ENCODE data around the gene CFAP45. TPM values are rescaled to one million over a fixed set of nuclear protein-coding genes. Genes with fewer than 3 reads are reported as not detected.

Gene CFAP45
- total RNA-seq, 2 experiments from 2014 or later, result 0.63 TPM; not detected in 1

DNA sequence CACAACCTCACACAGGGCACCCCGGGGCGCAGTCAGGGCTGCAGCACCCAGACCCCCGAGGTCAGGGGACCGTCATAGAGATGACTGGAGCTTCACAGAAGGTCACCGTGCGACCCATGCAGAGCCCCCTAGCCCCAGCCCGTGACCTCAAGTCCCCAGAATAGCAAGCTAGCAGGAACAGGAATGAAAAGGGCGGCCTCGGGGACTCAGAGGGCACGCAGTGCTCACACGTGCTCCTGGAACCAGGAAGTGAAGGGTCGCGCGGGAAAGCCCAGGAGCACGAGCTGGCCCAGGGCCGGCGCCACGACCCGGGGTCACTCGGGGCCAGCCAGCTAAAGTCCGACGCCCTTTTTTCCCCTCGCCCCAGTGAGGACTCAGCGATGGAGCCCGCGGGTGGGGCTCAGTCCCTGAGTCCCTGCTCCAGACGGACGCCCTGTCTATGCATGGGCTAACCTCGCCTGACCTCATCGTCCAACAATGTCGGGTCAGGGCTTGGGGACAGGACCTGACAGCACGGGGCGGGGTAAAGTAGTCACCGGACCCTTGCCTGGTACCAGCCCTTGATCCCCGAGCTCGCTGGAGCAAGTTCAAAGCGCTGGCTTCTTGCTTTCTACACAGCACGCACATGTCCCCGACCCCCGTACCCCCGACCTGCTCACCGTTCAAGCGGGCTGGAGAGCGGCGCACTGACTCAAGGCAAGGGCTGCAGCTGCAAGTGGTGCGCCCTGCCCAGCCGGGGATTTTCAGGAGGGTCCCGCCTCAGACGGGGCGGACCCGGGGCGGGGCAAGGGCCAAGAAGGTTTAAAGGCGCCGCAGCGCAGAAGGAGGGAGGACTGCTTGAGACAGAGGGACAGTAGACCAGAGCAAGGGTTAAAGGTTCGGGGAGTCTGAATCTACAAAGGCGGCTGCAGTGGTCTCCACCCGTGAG, 25.1 kb upstream of the CFAP45 start, which contains the start of gene TAGLN2:
TAGLN2 (minus strand) TSS at position 717 of the 928 bp plus-strand sequence. CDS start 4,998 bp downstream, outside the sequence.
- Histone ChIP-seq H3K4me1 (ENCODE audit: insufficient read depth, low read length, poor library complexity, severe bottlenecking) (peaks cover 43% of the 10 kb centered on the region), H3K9me2 (ENCODE audit: insufficient read depth, low read length) (no peaks in the 10 kb centered on the region), H3K27ac (ENCODE audit: low read depth, low read length, poor library complexity, severe bottlenecking) (peak within 1 kb of the TSS; percentile 80), H2AFZ (ENCODE audit: low read length) (peak within 1 kb of the TSS; percentile 90; the same call in 1 of the 2 replicates), H3K79me2 (ENCODE audit: insufficient read depth, low read depth, low read length) (peaks cover 47% of the 10 kb centered on the region; the same call in 1 of the 2 replicates), H3K36me3 (ENCODE audit: insufficient read depth, low read length) (peaks cover 11% of the 10 kb centered on the region), H3K4me2 (ENCODE audit: low read length) (peak within 1 kb of the TSS; percentile 90), H3K4me3 (ENCODE audit: low read depth, low read length, poor library complexity, severe bottlenecking) (peak within 1 kb of the TSS; percentile 94), H4K20me1 (ENCODE audit: insufficient read depth, low read length) (no peaks in the 10 kb centered on the region), H3K9me3 (ENCODE audit: low read length) (no peaks in the 10 kb centered on the region)
- intact Hi-C loops (cut with micrococcal nuclease; ENCODE audit: unreplicated experiment), result no loop called here
- CTCF ChIA-PET (ENCODE audit: unreplicated experiment), result interaction anchor here (0.6 kb wide), 1 partner anchor 164 kb away, joined by 4 read pairs; no protein-coding TSS in a partner anchor
- TF ChIP-seq, protein P1, sequence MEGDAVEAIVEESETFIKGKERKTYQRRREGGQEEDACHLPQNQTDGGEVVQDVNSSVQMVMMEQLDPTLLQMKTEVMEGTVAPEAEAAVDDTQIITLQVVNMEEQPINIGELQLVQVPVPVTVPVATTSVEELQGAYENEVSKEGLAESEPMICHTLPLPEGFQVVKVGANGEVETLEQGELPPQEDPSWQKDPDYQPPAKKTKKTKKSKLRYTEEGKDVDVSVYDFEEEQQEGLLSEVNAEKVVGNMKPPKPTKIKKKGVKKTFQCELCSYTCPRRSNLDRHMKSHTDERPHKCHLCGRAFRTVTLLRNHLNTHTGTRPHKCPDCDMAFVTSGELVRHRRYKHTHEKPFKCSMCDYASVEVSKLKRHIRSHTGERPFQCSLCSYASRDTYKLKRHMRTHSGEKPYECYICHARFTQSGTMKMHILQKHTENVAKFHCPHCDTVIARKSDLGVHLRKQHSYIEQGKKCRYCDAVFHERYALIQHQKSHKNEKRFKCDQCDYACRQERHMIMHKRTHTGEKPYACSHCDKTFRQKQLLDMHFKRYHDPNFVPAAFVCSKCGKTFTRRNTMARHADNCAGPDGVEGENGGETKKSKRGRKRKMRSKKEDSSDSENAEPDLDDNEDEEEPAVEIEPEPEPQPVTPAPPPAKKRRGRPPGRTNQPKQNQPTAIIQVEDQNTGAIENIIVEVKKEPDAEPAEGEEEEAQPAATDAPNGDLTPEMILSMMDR (conservative IDR thresholded peaks at IDR 0.05; ENCODE audit: low read length), result no peak
- TF ChIP-seq EZH2phosphoT487 (IDR thresholded peaks at IDR 0.05; ENCODE audit: borderline replicate concordance, low read depth, low read length), result no peak
- TSS peak; percentile 60 for BruUV-seq (replicated peaks)
- peak; percentile 94 for DNase-seq (ENCODE audit: low spot score)
- POLR2A ChIA-PET, result interaction anchor here (2.2 kb wide), 1 partner anchor 8 kb away, joined by 6 read pairs; no protein-coding TSS in a partner anchor

DNA sequence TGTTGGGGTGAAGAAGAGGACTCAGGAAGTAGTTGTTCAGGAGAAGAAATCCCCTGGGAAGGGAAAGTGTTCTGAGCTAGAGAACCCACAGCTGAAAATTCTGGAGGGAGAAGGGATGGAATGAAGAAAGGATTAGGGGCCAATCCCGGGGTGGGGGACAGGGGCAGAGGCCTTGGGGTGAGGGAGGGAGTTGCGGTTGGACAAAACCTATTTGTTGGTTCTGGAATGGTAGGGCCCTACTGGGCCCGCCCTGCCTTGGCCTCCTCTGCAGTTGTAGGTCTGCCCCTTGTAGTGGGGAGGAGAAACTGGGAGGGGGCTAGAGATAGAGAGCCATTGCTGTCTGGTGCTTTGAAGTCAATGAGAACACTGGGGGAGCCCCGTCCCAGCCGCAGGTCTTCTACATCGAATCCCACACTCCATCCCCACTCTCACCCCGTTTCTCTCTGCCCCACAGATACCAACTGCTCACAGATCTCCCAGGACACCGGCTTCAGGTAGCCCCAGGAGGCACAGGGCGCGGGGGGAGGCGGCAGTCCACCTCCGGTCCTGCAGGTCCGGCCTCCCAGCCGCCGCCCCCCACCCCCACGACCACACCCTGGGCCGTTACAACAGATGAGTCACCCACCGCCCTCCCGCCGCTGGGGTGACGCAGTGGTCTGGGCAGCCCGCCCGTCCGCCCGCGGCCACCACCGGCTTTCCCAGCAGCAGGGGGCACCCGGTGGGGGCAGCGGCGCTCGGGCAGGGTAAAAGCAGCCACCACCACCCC, 24.2 kb upstream of the CFAP45 start:
- H3K36me3 ChIP-seq (ENCODE audit: insufficient read depth, low read length), result peaks cover 19% of the 10 kb centered on the region
- peak overlapping the region; percentile 20; the same call in 1 of the 2 replicates for H2AFZ ChIP-seq (ENCODE audit: low read length)
- peaks cover 47% of the 10 kb centered on the region; the same call in 1 of the 2 replicates for H3K79me2 ChIP-seq (ENCODE audit: insufficient read depth, low read depth, low read length)
- peak overlapping the region; percentile 80 for H3K27ac ChIP-seq (ENCODE audit: low read depth, low read length, poor library complexity, severe bottlenecking)
- H4K20me1 ChIP-seq (ENCODE audit: insufficient read depth, low read length), result no peaks in the 10 kb centered on the region
- H3K4me2 ChIP-seq (ENCODE audit: low read length), result peak overlapping the region; percentile 90
- no peaks in the 10 kb centered on the region for H3K9me2 ChIP-seq (ENCODE audit: insufficient read depth, low read length)
- H3K4me1 ChIP-seq (ENCODE audit: insufficient read depth, low read length, poor library complexity, severe bottlenecking), result peaks cover 43% of the 10 kb centered on the region
- CTCF ChIA-PET (ENCODE audit: unreplicated experiment), result no interaction called here
- intact Hi-C loops (cut with micrococcal nuclease; ENCODE audit: unreplicated experiment), result no loop called here
- DNase-seq (ENCODE audit: low spot score), result peak; percentile 44
- BruUV-seq (replicated peaks), result no TSS peak
- POLR2A ChIA-PET, result interaction anchor here (0.9 to 2.2 kb wide), 3 partner anchors 9 to 108 kb away, joined by 3 to 6 read pairs (median 3); partner anchors contain the start of gene PIGM
- TF ChIP-seq EZH2phosphoT487 (IDR thresholded peaks at IDR 0.05; ENCODE audit: borderline replicate concordance, low read depth, low read length), result no peak
- TF ChIP-seq, protein P1 (conservative IDR thresholded peaks at IDR 0.05; ENCODE audit: low read length), result no peak
- peak overlapping the region; percentile 94 for H3K4me3 ChIP-seq (ENCODE audit: low read depth, low read length, poor library complexity, severe bottlenecking)
- no peaks in the 10 kb centered on the region for H3K9me3 ChIP-seq (ENCODE audit: low read length)

All from OCI-LY7 (cell line).